Measurements from ENCODE around the gene CYB561D1.

DNA sequence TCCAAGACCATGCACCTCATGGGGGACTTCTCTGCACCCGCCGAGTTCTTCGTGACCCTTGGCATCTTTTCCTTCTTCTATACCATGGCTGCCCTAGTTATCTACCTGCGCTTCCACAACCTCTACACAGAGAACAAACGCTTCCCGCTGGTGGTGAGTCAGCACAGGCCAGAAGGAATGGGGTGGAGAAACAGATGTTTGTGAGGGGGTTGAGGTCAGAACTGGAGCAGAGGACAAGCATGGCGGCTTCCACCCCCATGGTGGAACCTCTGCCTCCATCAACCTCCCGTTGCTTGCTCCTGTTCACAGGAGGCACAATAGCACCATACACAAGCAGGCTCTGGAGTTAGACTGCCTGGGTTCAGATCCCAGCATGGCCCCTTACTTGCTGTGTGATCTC is 17.1 kb upstream of the CYB561D1 start:
- TF ChIP-seq, protein P1, sequence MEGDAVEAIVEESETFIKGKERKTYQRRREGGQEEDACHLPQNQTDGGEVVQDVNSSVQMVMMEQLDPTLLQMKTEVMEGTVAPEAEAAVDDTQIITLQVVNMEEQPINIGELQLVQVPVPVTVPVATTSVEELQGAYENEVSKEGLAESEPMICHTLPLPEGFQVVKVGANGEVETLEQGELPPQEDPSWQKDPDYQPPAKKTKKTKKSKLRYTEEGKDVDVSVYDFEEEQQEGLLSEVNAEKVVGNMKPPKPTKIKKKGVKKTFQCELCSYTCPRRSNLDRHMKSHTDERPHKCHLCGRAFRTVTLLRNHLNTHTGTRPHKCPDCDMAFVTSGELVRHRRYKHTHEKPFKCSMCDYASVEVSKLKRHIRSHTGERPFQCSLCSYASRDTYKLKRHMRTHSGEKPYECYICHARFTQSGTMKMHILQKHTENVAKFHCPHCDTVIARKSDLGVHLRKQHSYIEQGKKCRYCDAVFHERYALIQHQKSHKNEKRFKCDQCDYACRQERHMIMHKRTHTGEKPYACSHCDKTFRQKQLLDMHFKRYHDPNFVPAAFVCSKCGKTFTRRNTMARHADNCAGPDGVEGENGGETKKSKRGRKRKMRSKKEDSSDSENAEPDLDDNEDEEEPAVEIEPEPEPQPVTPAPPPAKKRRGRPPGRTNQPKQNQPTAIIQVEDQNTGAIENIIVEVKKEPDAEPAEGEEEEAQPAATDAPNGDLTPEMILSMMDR (IDR thresholded peaks at IDR 0.05; ENCODE audit: control extremely low read depth in 1 of 3, insufficient read depth in 1 of 3, low read depth in 1 of 3, low read length in 3 of 3) = no peak
- TF ChIP-seq POLR2AphosphoS5 (IDR thresholded peaks at IDR 0.05; ENCODE audit: low read depth, low read length) (no peak), SIX5 (IDR thresholded peaks at IDR 0.05; ENCODE audit: low read depth, low read length) (no peak), CHD2 (IDR thresholded peaks at IDR 0.05; ENCODE audit: low read length) (no peak), FOSL1 (IDR thresholded peaks at IDR 0.05; ENCODE audit: insufficient read depth, low read depth, low read length) (no peak), EZH2 (IDR thresholded peaks at IDR 0.05; ENCODE audit: low read depth, low read length, severe bottlenecking) (no peak), EGR1 (IDR thresholded peaks at IDR 0.05; ENCODE audit: borderline replicate concordance, low read depth, low read length) (no peak), GABPA (IDR thresholded peaks at IDR 0.05; ENCODE audit: borderline replicate concordance, insufficient read depth, low read length) (no peak), ZNF274 (IDR thresholded peaks at IDR 0.05; ENCODE audit: borderline replicate concordance, extremely low read depth, low read length) (no peak)

Measured in H1 (cell line).